HepG2 (cell line): ENCODE data around the gene MAJIN. TPM values are rescaled to one million over a fixed set of nuclear protein-coding genes. Genes with fewer than 3 reads are reported as not detected.
A peak's percentile ranks its signal among the peaks of the same experiment; 100 is the strongest.
"Not testable (repeated sequence)": the region's sequence is repeated elsewhere in the genome, so short reads cannot be mapped to it uniquely, and the experiment has no call there.

Experiments
- ATAC-seq: fragments of 200-7000 bp; cut with Tn5 transposase; 3 replicates; pipeline ENCODE4 v1.9.1; 2020; ENCODE audit warnings: mild to moderate bottlenecking, moderate library complexity
- BruUV-seq: library from RNA; stranded (reverse); fragments of 400-500 nt; replicated peaks from 2 replicates; lab custom pipeline; 2021; lab: Mats Ljungman, UMichigan
- CTCF ChIA-PET: fragments of 300-600 bp; formaldehyde crosslinking; extraction: SDS; loops from one replicate; lab custom pipeline; 2021; ENCODE audit warnings: low total read pairs, inconsistent platforms, low intra/inter-chr PET ratio; lab: Yijun Ruan, JAX
- POLR2A ChIA-PET: fragments of 350-600 bp; sonication (Branson Sonifier 250); formaldehyde crosslinking; loops from one replicate; lab custom pipeline; 2020; ENCODE audit warnings: antibody characterized with exemption, inconsistent platforms; lab: Yijun Ruan, JAX
- DNase-seq: peaks from one replicate; pipeline ENCODE4 v3.0.0-alpha.2; 2015; ENCODE audit warnings: low spot score
- FAIRE-seq: peaks from 3 replicates; lab custom pipeline; 2011; peaks lifted over from hg19 to GRCh38; lab: Jason Lieb, UNC
- H2AFZ ChIP-seq: one replicate; pipeline ENCODE4 v1.6.1; 2011; ENCODE audit warnings: low read length, inconsistent platforms
- H3K27ac ChIP-seq: fragments of 300-600 bp; 3 replicates; pipeline ENCODE4 v1.8.0; 2011; ENCODE audit warnings: mixed run types, mild to moderate bottlenecking, mixed read lengths, low read length, inconsistent platforms; ENCODE audit not compliant: insufficient read depth; ENCODE audit errors: extremely low read length
- H3K27me3 ChIP-seq, 2 experiments: fragments of 200-600 bp in 1 of 2; 2 replicates in 1 of 2; 3 replicates in 1 of 2; pipeline versions ENCODE4 v1.6.0 to v1.8.0; 2011; ENCODE audit warnings: low read length in 2 of 2, mild to moderate bottlenecking in 2 of 2, moderate library complexity in 2 of 2, inconsistent platforms in 1 of 2; ENCODE audit not compliant: insufficient read depth in 2 of 2, control insufficient read depth in 1 of 2
- H3K36me3 ChIP-seq, 2 experiments: fragments of 200-600 bp in 1 of 2; replicated peaks in 1 of 2; 2 replicates in 1 of 2; 3 replicates in 1 of 2; pipeline versions ENCODE4 v1.5.1 to v1.8.0; 2011; ENCODE audit warnings: low read length in 2 of 2, inconsistent platforms in 1 of 2; ENCODE audit not compliant: insufficient read depth in 2 of 2, control insufficient read depth in 1 of 2
- H3K4me1 ChIP-seq: 2 replicates; pipeline ENCODE4 v1.5.1; 2012; ENCODE audit warnings: low read length, inconsistent platforms; ENCODE audit not compliant: insufficient read depth
- H3K4me2 ChIP-seq: 2 replicates; pipeline ENCODE4 v1.6.0; 2011; ENCODE audit warnings: low read depth, low read length, inconsistent platforms
- H3K4me3 ChIP-seq, 3 experiments: fragments of 200-600 bp in 1 of 3; sonication (generic), shearing (Covaris generic) in 1 of 3; replicated peaks in 1 of 3; 2 replicates each; pipeline ENCODE4 v1.5.1; 2011 to 2016; ENCODE audit warnings: low read length in 3 of 3, inconsistent platforms in 2 of 3, low read depth in 2 of 3, mild to moderate bottlenecking in 2 of 3, control low read depth in 1 of 3, mixed read lengths in 1 of 3; ENCODE audit not compliant: insufficient read depth in 1 of 3
- H3K79me2 ChIP-seq: one replicate; pipeline ENCODE4 v1.6.1; 2011; ENCODE audit warnings: low read length, inconsistent platforms; ENCODE audit not compliant: insufficient read depth
- H3K9ac ChIP-seq: 2 replicates; pipeline ENCODE4 v1.6.0; 2011; ENCODE audit warnings: mild to moderate bottlenecking, low read depth, low read length, inconsistent platforms; ENCODE audit not compliant: insufficient read depth
- H3K9me3 ChIP-seq: 2 replicates; pipeline ENCODE4 v1.5.1; 2012; ENCODE audit warnings: mild to moderate bottlenecking, low read length
- H4K20me1 ChIP-seq: 2 replicates; pipeline ENCODE4 v1.6.0; 2011; ENCODE audit warnings: inconsistent platforms, mild to moderate bottlenecking, low read length, moderate library complexity; ENCODE audit not compliant: insufficient read depth
- CTCF ChIP-seq: sonication (generic); formaldehyde crosslinking; IDR thresholded peaks from 2 replicates; pipeline ENCODE4 v1.5.0; 2020; ENCODE audit warnings: mild to moderate bottlenecking, missing genetic modification reagents, moderate library complexity
- TFDP2 ChIP-seq: sonication (generic); formaldehyde crosslinking; IDR thresholded peaks from 2 replicates; pipeline ENCODE4 v1.4.0; 2020; ENCODE audit warnings: missing genetic modification reagents
- ZNF652 ChIP-seq: IDR thresholded peaks from 2 replicates; pipeline ENCODE4 v1.6.1; 2016; ENCODE audit warnings: low read depth, borderline replicate concordance
- WGBS: methylation state at CpG from one replicate; pipeline ENCODE4 v1.1.6; 2017; ENCODE audit warnings: low lambda C conversion rate; 5-methylcytosine and 5-hydroxymethylcytosine counted together
- in situ Hi-C: cut with HindIII; loops from 2 replicates; pipeline ENCODE4 v1.10.0; 2017; ENCODE audit warnings: low pct_unique_long_range_greater_than_20kb; ENCODE audit not compliant: extremely low pct_ligation_motif_present
- intact Hi-C: fragments of 100-400 bp; cut with micrococcal nuclease; formaldehyde crosslinking; loops from one replicate; pipeline ENCODE4 v1.10.0; 2022; ENCODE audit not compliant: unreplicated experiment
- polyA plus RNA-seq, 8 experiments: library from polyadenylated mRNA; depleted of rRNA in 3 of 8; stranded (reverse) in 7 of 8; unstranded in 1 of 8; fragments of >200 nt; fragmentation: Illumina TruSeq in 4 of 8; extraction: Trizol in 4 of 8; gene quantifications; 2 replicates each; pipeline versions ENCODE4 v1.2.1 to v1.2.3, GENCODE V29; 2011 to 2016; ENCODE audit warnings: low read depth in 4 of 8, missing spikeins in 1 of 8, mixed read lengths in 1 of 8; ENCODE audit not compliant: insufficient read depth in 1 of 8
- total RNA-seq, 5 experiments: library from RNA; depleted of rRNA; stranded (reverse); fragments of >200 nt; fragmentation: Illumina TruSeq; extraction: Trizol; gene quantifications; 2 replicates each; pipeline ENCODE4 v1.2.3, GENCODE V29; 2016; ENCODE audit warnings: low read depth in 1 of 5

Gene MAJIN
- total and polyA plus RNA-seq, 2 of the 13 experiments (the other 11 are each of a cell fraction or from before 2014, with no cell fraction given), result not detected

- H3K4me2 ChIP-seq, result no peak overlapping the region
- no peak overlapping the region for H3K9ac ChIP-seq
- CTCF ChIA-PET, result no interaction called here
- peaks cover 0 to 6% of the 10 kb centered on the region in 2 experiments; a peak in 2 of 5 replicates for H3K27me3 ChIP-seq
- ATAC-seq (no peak), FAIRE-seq (no peak), DNase-seq (no peak)
- H3K27ac ChIP-seq, result no peak overlapping the region
- 26% methylated on average over 7 of the region's 7 CpGs for WGBS
- no peaks in the 10 kb centered on the region for H4K20me1 ChIP-seq
- intact Hi-C loops (no loop called here), in situ Hi-C loops (no loop called here)
- H3K36me3 ChIP-seq, result no peaks in the 10 kb centered on the region
- BruUV-seq, result no TSS peak
- POLR2A ChIA-PET, result interaction anchor here (1.0 to 1.7 kb wide), 2 partner anchors 10 to 11 kb away, joined by 3 read pairs; partner anchors contain the start of gene BATF2
- H3K79me2 ChIP-seq, result no peaks in the 10 kb centered on the region
- H3K4me3 ChIP-seq, result no peak overlapping the region
- no peaks in the 10 kb centered on the region for H3K9me3 ChIP-seq
- H3K4me1 ChIP-seq, result peaks cover 42% of the 10 kb centered on the region
- TF ChIP-seq TFDP2, result no peak
- TF ChIP-seq ZNF652 (CRISPR knock-in tag), result peak; percentile 48; the same call in 1 of the 2 replicates
- 0 out of 2 replicates have a peak, but pooled peaks have one; percentile 7 for TF ChIP-seq CTCF
- no peak overlapping the region for H2AFZ ChIP-seq
Measured at GRCh38 chr11:65008016-65008415, 36.1 kb upstream of the MAJIN start.

- H3K36me3 ChIP-seq, in situ Hi-C loops, CTCF ChIA-PET, H3K4me3 ChIP-seq, H3K79me2 ChIP-seq, intact Hi-C loops, ATAC-seq, H3K27me3 ChIP-seq, FAIRE-seq, H3K9me3 ChIP-seq, H3K4me2 ChIP-seq, BruUV-seq, H3K9ac ChIP-seq, H2AFZ ChIP-seq, H3K27ac ChIP-seq, H4K20me1 ChIP-seq, DNase-seq: not testable (repeated sequence)
- POLR2A ChIA-PET, result interaction anchor here (0.6 to 2.3 kb wide), 2 partner anchors 11 to 161 kb away, joined by 3 to 5 read pairs; partner anchors contain the start of gene ARL2
- 4% methylated on average over 3 of the region's 3 CpGs for WGBS
- peaks cover 68% of the 10 kb centered on the region for H3K4me1 ChIP-seq
Measured at GRCh38 chr11:65003968-65004367, 32.1 kb upstream of the MAJIN start.
